Testis (tissue), 2 donors: ENCODE results near the gene DCDC2C.

Experiments used
- POLR2A ChIP-seq: fragments of 450-650 bp; IDR thresholded peaks from one replicate; pipeline ENCODE4 v1.6.1; 2017; ENCODE audit warnings: antibody characterized with exemption, mild to moderate bottlenecking, moderate library complexity
- TF ChIP-seq, protein P1 (sequence below), 3 experiments: fragments of 450-650 bp in 2 of 3; fragments of 200-600 bp in 1 of 3; sonication (generic) in 1 of 3; IDR thresholded peaks; one replicate each; pipeline ENCODE4 v1.5.1; 2016 to 2019; ENCODE audit warnings: antibody characterized with exemption in 3 of 3, mild to moderate bottlenecking in 2 of 3, moderate library complexity in 1 of 3

GRCh38 chr2:3725002-3725401 lies 21.6 kb downstream of the DCDC2C start:
- TF ChIP-seq, protein P1, sequence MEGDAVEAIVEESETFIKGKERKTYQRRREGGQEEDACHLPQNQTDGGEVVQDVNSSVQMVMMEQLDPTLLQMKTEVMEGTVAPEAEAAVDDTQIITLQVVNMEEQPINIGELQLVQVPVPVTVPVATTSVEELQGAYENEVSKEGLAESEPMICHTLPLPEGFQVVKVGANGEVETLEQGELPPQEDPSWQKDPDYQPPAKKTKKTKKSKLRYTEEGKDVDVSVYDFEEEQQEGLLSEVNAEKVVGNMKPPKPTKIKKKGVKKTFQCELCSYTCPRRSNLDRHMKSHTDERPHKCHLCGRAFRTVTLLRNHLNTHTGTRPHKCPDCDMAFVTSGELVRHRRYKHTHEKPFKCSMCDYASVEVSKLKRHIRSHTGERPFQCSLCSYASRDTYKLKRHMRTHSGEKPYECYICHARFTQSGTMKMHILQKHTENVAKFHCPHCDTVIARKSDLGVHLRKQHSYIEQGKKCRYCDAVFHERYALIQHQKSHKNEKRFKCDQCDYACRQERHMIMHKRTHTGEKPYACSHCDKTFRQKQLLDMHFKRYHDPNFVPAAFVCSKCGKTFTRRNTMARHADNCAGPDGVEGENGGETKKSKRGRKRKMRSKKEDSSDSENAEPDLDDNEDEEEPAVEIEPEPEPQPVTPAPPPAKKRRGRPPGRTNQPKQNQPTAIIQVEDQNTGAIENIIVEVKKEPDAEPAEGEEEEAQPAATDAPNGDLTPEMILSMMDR (IDR thresholded peaks at IDR 0.05), result no peak
- TF ChIP-seq POLR2A, result no peak
